Endothelial cell of hepatic sinusoid (primary cell): ENCODE measurements around the gene HOXB4.

Experiments used
- in situ Hi-C: cut with HindIII; loops from 2 replicates; pipeline ENCODE4 v1.10.0; 2017; ENCODE audit warnings: low sequenced_read_pairs

HOXB4 gene

DNA sequence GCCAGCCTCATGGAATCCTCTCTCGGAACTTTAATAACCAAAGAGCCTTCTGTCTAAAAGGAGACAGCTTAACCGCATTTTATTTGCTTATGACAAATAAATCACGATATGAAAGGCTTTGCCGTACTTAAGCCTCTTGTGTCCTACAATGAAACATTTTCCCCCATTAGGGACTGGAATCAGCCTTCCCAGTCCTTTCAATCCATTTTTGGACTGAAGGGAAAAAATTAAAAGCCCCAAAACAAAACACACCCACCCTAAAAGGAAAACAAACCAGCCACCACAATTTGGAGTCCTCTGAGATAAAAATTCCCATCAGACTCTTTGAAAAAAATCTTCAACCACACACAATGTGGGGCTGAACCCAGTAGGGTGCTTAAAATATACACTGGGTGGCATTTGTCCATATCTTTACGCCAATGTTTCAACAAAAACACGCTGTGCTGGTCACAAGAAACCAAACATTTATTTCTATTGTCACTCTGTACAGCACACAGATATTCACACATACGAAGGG lies 3.0 kb downstream of the HOXB4 start:
- in situ Hi-C loops, result no loop called here

DNA sequence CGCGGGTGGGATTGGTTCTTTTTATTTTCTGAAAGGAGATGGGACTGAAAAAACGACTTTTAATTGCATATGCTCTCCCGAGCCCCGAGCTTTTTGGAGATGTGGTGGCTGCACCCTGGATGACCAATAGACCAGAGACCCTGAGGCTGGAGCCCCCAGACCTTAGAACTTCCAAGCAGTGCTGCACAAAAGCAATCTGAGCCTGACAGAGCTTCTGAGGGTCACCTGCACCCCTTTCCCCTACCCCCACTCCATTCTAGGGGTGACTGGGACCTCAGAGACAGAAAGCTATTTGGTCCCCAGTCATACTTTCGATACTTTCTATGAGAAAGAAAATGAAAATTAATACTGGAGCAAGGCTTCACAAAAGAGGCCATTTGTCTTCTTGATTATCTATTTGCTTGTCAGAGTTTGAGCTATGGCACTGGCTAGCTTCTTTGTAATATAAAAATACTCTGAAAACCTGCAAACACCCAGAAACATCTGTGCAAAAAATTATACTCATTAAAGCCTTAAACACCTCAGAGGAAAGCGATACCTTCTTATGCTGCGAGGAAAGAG lies 3.6 kb downstream of the HOXB4 start:
- in situ Hi-C loops, result no loop called here

DNA sequence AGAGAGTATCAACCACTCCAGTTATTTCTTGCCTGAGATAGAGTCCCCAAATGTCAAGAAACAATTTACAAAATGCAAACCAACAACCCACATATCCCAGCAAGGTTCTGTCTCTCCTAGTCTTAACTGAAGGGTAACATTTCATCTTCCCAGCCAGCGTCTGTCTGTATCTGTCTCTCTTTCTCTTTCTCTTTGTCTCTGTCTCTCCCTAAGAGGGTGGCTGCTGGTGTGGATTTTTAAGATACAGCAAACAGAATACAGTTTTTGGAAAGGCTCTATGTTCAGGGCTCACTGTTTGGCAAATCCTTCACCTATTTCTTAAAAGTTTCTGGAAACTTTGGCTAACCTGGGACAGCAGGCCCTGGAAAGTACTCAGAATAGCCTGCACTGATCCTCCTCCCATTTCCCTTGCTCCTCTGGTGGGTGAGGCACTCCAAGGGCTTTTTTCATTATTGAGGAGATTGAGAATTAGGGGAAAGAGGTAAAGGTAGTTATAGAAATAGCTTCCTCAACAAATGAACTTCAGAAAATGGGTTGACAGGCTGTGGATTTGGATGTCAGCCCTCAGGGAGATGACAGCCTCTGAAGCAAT lies 6.2 kb downstream of the HOXB4 start:
- in situ Hi-C loops, result no loop called here

DNA sequence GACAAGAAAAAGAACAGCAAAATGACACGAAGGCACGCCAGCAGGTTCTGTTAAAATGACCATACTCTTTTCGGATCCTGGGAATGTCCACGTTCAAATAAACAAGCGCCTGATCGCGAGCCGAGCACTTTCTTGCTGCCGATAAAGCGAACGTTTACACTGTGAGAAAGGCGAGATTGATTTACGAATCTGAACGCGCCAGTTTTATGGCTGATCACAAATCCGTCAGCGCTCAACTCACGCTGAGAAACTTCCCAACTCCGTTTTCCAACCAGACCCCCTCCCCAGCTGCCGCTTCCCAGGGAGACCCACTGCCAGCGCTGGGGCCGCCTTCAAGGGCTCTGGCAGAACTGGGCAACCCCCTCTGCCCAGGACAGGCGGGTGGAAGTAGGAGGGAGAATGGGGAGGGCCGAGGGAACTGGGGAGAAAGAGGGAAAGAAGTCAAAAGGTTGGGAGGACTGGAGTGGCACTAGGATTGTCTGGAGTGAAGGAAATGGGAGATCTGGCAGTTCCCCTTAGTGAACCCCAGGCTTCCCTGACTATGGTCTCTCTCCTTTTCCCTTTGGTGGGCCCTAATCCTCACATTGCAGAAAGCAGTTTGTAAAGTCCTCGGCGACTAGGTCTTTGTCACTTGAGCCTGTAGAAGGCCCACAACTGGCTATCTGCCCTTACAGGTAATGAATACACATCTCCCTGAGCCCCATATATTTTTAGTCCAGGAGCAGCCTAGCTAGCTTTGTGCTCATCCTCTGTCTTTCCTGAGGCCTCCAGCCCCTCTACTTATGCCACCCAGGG lies 6.9 kb downstream of the HOXB4 start:
- in situ Hi-C loops, result no loop called here

DNA sequence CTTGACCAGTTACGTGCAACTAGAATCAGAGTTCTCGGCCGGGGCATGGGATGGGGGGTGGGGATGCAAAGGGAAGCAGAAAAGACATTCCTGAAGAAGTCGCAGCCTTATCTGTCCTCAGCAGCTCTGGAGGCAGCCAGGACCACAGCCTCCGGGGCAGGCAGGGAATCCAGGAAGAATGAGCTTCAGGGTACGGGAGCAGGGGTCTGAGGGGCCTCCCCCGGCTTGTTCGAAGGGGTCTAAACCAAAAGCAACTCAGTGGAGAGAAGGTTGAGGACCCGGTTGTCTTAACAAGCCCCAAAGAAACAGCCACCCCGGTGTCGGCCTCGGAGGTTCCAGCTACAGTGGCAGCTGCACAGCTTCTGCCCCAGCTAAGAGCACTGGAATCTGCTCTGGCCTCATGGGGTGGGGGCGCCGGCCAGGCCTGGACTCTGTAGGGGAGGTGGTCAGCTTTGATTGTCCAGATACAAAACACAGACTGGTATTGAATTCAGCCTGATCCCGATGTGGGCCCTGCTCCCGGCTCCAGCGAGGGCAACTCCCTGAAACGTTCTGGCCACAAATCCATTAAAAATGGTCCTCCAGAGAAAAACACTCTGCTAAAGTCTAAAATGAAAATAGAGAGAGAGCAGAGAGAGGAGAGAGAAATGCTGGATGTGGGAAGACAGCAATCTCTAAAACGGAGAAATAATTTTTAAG lies 7.7 kb downstream of the HOXB4 start:
- in situ Hi-C loops, result no loop called here

DNA sequence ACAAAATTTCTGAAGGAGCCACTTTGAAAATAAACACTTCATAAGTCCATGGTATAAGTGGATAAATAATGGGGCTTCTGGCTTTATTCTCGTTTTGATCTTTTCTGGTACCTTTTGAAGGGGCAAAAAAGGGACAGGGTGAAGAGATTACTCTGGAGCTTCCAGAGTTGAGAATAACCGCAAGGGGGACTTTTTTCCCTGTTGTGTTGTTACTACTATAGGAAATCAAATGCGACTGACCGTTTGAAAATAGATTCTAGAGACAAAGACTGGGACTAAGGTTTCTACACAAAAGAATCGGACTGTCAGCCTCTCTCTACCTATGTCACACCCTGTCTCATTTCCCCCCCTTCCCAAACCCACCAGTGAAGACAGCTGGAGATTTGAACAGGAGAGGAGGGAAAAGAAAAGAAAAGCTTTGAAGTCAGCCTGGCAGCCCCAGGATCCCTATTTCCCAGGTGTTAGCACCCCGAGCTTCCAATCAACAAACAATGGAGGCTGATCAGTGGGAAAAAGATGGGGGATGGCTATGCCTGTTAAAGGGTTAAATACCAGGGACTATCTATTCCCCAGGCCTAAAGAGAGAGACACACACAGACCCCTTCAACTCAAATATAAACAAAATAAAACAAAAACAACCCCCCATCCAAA lies 8.4 kb downstream of the HOXB4 start:
- in situ Hi-C loops, result no loop called here

DNA sequence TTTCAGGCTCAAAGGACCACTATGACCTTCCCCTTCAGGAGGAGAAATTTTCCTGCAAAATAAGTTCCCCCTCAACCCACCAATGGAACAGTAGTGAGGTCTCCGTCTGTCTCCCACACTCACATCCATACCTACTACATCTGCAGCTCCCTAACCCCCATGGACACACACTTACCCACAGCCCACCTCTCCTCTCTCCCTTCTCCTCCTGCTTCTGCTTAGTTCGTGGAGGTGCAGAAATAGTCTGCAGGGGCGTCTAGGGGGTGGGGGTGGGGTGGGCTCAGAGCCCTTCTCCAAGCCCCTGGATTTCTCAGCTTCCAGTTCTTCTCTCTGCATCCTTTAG lies 8.9 kb downstream of the HOXB4 start:
- in situ Hi-C loops, result no loop called here

DNA sequence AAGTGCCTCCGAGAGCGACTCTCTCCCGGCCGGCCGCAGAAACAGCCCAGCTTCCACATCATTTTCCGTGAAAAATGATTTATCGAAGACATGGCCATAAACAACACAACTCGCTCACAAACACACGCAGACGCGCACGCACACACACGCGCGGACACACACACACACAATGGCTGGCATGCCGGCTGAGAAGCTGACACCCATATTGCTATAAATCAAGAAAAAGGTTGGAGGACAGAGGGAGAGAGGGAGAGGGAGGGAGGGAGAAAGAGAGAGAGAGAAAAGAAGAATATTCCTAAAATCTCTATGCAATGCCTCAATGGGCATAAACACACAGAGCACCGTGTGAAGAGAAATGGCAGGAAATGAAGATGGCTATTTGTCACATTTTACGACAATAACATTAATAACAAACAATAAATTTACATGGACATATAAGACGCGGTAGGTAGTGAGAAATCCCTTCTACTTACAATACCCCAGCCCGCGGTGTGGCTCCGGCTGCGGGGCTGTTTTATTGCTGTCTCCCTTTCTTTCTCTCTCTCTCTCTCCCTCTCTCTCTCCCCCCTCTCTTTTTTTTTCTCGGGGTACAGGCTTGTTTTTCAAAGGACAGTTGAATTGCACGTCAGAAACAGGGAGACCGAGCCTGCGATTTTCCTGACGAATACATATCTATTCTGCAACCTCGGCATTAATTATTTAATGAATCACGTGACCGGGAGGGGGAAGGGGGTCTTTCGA lies 9.5 kb downstream of the HOXB4 start:
- in situ Hi-C loops, result no loop called here

DNA sequence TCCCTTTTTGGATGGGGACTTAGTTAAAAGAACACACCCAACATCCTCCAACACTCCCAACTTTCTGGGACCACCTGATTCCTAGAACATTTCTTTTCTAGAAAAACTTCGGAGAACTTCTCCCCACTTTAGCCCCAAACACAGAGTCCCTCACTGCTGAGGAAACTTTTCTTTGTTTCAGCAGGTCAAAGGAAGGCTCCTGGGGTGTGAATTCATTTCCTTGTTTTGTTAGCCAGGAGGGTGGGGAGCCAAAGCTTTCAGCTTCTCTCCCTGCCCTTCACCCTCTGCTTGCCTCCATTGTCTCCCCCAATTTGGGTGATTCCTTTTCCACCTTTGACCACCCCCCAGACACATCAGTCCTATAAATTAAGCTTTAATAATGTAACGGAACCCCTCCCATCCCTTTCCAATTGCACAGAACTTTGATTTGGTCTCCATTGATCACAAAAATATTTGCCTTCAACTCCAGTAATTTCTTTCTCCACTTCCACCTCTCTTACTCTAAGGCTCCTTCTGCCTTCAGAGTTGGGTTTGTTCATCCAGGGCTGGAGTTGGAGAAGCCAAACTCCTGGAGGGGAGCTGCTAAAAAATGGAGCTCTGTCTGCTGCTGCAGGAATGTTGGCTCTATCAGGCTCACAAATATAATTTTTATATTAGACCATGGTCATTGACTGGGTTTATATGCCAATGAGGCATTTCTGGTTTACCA lies 10.3 kb downstream of the HOXB4 start:
- in situ Hi-C loops, result no loop called here

DNA sequence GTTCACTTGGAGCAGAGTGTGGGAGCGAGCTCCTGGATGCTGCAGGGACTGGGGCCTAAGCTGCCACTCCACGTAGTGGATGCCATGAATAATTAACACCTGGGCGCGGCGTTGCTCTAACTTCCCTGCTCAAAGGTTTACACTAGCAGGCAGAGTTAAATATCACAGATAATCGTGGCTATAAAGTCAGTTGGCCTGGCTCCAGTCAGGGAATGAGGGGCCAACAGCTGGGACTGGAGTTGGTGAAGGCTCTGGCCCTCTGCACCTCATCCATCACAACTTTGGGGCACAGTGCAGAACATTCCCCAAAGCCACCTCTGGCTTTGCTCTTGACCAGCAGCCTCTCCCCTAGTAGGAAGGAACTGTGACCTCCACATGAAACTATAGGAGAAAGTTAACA lies 10.9 kb downstream of the HOXB4 start:
- in situ Hi-C loops, result no loop called here

DNA sequence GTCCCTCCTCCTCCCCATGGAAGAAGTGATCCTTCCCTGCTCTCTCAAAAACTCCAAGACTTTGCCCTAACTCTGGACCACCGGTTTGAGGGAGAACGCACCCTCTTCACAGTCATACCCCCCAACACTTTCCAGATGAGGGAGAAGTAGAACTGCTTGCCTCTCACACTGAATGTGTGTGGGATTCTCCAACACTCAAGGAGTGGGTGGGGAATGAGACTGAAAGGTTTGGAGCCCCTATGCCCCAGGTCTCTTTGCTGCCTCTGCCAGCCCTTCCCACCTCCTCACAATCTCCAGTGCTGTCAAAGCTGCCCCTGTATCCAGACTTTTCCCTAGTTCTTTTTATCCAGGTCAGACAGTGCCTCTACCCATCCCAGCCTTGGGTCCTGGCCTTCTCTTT lies 11.4 kb downstream of the HOXB4 start:
- in situ Hi-C loops, result no loop called here

DNA sequence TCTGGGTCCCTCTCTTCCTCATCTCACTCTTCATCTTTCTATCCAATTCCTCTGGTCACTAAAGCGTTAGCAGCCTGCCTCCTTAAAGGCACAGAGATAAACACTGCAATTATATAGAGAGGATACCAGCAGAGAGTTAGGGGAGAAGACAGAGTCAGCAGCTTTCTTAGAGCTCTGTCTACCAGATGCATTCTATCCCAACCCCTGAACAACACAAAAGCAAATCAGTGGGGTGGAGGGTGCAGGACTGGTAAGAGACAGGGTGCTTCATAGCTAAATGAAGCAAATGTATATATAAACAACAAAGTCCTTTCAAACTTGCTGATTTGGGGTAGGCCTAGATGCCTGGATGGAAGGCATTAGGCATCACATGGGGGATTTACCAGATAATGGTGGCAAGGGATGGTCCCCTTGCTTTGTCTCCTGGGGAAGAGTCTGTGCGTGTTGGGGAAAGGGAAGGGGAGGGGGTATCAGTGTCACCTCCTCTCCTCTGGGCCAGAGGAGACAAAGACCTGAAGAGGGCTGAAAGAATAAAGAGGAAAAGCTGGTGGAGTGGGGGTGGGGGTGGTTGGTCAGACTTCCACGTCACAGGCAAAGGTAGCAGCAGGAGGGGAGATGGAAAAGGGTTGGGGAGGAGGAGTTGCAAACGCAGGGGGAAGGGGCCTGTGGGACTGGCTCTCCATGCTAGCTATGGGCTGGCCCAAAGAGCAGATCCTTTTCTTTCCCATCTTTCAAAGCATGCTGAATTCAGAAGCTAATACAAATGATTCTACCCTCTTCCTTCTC lies 12.0 kb downstream of the HOXB4 start:
- in situ Hi-C loops, result no loop called here

DNA sequence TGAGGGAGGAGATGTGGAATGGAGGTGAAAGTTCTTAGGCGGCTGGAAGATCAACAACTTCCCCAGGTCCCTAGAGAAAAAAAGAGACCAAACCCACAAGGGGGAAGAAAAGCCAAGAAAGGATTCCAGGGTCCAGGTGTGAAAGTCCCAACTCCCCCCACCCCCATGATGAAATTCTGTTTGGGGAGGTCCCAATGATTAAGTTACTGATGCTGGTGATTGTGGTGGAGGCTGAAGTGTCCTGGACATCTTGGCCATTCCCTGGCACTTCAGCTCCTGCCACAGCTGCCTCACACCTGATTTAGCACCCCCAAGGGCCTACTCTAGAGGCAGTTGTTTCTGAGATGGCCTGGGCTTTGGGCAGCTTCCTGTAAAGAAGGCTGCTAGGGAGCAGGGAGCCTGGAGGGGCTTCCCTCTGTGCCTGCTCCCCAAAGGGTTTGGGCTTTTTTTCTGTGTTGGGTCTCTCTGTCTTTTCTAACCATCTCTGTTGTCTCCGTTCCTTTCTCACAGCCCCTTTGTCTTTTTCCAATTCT lies 13.1 kb downstream of the HOXB4 start:
- in situ Hi-C loops, result no loop called here

DNA sequence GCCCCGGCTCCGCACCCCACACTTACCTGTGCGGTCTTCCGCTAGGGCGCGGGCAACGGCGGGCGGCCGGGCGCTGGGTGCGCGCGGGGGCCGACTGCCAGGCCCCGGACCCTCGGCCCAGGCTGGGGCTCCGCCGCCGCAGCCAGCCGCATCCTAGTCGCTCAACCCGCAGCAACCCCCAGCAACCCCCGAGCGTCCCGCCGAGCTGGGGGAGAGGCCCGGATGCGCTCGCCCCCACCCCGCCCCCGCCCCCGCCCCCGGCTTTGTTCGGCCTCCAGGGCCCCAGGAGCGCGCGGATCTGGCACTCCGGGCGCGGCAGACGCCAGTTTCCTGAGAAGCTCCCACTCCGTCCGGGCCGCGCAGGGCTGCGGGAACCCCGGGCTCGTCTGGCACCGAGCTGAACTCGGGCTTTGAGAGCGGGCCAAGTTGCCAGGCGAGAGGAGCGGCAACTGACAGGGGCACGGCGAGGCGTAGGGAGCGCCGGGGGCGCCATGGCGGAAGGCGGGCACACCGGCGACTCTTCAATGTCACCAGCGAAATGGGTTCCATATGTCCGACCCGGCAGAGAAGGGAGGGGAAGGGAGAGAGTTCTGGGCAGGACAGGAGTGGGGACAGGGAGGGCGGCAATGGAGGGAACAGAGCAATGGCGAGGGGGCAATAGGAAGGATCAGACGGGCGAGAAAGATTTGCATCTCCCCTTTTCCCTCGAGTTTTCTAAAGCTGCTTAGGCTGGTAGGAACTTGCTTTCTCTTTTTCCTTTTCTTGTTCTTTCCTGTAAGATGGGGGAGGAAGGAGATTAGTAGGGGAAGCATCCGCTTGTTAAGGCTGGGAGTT lies 13.7 kb downstream of the HOXB4 start:
- in situ Hi-C loops, result no loop called here

DNA sequence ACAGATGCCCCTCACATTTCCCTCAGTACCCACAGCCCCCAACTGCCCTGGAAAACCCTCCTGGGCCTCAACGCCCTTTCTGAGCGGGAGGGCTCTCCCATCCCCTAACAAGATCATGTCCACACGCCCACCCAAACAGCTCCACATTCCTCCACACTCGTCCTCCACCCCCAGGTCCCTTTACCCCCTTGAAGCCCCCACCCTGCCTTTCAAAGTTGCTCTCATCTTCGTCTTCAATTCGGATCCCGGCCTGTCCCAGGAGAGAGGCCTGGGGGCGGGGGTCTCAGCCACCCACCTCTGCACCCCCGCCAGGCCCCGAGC lies 14.3 kb downstream of the HOXB4 start:
- in situ Hi-C loops, result no loop called here

DNA sequence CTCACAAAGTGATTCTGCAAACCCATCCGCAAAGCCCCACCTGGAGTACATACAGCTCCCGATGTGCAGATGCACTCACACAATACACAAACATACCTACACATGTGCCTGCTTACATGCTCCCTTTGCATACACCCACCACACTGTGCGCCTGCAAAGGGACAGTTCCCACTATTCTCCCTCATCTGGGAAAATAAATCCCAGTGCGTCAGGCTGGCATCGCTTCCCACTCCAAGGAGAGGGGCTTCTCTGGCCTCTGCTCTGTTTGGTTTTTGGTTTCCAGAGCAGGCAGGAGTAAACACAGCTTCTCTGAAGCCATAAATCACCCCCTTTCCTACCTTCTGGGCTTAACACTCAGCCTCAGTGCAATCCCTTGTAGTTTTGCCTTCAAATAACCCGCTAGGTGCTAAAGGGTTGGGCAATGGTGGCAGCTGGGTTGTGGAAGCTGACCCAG lies 14.7 kb downstream of the HOXB4 start:
- in situ Hi-C loops, result no loop called here

DNA sequence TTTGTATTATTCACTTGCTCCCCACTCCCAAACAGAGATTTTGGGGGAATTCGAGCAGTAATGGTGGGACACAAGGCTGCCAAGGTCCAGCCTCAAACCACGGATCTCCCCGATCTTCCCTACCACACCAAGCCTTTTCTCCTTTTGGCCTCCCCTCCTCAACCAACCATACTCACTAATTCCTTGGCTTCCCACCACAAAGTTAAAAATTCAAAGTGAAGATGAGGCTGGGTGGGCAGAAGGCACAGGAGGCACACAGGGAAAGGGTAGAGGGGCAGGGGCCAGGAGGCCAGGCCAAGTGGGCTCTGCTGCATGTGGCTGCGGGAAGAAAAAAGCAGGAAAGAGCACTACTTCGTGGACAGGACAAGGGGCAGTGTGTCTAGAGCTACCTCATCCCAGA lies 15.2 kb downstream of the HOXB4 start:
- in situ Hi-C loops, result no loop called here
